Peyer's patch (tissue), 4 donors: ENCODE data around the gene ATP6V0A1. TPM values are rescaled to one million over a fixed set of nuclear protein-coding genes. Genes with fewer than 3 reads are reported as not detected.
"Not testable (repeated sequence)": the region's sequence is repeated elsewhere in the genome, so short reads cannot be mapped to it uniquely, and the experiment has no call there.

Experiments
- DNase-seq, 3 donors: peaks; one replicate each; pipeline ENCODE4 v3.0.0-alpha.2; 2017 to 2019
- H3K27ac ChIP-seq, 4 donors: fragments of 200-600 bp; sonication (generic); one replicate each; pipeline ENCODE4 v1.5.1; 2016 to 2019
- H3K27me3 ChIP-seq, 2 donors: fragments of 200-600 bp; sonication (generic); one replicate each; pipeline ENCODE4 v1.5.1; 2019
- H3K36me3 ChIP-seq, 3 donors: fragments of 200-600 bp; sonication (generic); one replicate each; pipeline ENCODE4 v1.5.1; 2016 to 2019
- H3K4me1 ChIP-seq, 4 donors: fragments of 200-600 bp; sonication (generic); one replicate each; pipeline ENCODE4 v1.5.1; 2016 to 2019
- H3K4me3 ChIP-seq, 4 donors: fragments of 200-600 bp; sonication (generic); 1 replicate in 3 of 4; 2 replicates in 1 of 4; pipeline ENCODE4 v1.5.1; 2016 to 2019; ENCODE audit warnings: mild to moderate bottlenecking in 1 of 4
- H3K9me3 ChIP-seq, 4 donors: fragments of 200-600 bp; sonication (generic); one replicate each; pipeline ENCODE4 v1.5.1; 2016 to 2019; ENCODE audit warnings: mild to moderate bottlenecking in 1 of 4
- POLR2A ChIP-seq, 2 donors: fragments of 450-650 bp; IDR thresholded peaks; one replicate each; pipeline ENCODE4 v1.5.1; 2017; ENCODE audit warnings: antibody characterized with exemption in 2 of 2, mild to moderate bottlenecking in 2 of 2, moderate library complexity in 2 of 2
- total RNA-seq, 4 donors: library from RNA; depleted of rRNA; stranded (reverse); fragments of >200 nt; gene quantifications; one replicate each; pipeline ENCODE4 v1.1.0, GENCODE V29; 2016
- TF ChIP-seq, protein P1 (sequence below), 6 experiments: fragments of 450-650 bp in 4 of 6; fragments of 200-600 bp in 2 of 6; sonication (generic) in 1 of 6; IDR thresholded peaks; one replicate each; pipeline ENCODE4 v1.5.1; 2017 to 2019; ENCODE audit warnings: antibody characterized with exemption in 6 of 6, mild to moderate bottlenecking in 3 of 6, moderate library complexity in 1 of 6

The ATP6V0A1 gene
- total RNA-seq, 4 donors from 2014 or later: 121 to 251 (median 204) TPM

DNA sequence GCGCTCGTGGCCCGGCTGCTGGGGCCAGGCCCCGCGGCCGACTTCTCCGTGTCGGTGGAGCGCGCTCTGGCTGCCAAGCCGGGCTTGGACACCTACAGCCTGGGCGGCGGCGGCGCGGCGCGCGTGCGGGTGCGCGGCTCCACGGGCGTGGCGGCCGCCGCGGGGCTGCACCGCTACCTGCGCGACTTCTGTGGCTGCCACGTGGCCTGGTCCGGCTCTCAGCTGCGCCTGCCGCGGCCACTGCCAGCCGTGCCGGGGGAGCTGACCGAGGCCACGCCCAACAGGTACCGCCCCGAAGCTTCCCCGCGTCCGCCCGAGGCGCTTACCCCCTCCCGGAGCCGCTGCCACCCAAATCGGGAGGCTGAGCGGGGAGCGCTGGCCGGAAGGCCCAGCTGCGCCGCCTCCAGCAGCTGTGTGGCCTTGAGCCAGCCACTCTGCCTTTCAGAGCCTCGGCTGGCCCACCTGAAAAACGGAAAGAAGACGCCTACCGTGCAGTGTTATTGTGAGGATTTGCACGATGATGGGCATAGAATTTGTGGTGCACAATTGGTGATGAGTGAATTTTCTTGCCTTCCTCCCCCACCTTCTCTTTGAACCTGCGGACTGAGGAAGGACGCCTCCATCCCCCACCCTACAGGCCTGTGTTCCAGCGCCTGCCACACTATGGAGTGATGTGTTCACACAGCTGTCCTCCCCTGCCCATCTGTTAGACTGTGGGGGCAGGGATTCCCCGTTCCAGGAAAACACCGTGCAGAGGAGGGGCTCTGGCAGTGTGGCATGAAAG is 77.9 kb downstream of the ATP6V0A1 start:
- peak; percentile 79 to 93 (median 86) for DNase-seq
- no peaks in the 10 kb centered on the region for H3K27me3 ChIP-seq
- H3K36me3 ChIP-seq: peaks cover 0 to 19% (median 0%) of the 10 kb centered on the region in 3 donors
- H3K4me3 ChIP-seq: peak overlapping the region; percentile 52 to 96 (median 78)
- peaks cover under 1 to 30% (median 9%) of the 10 kb centered on the region in 4 donors for H3K4me1 ChIP-seq
- peak overlapping the region; percentile 85 to 98 (median 88) for H3K27ac ChIP-seq
- H3K9me3 ChIP-seq: no peaks in the 10 kb centered on the region
- no peak for TF ChIP-seq POLR2A (IDR thresholded peaks at IDR 0.05)
- TF ChIP-seq, protein P1, sequence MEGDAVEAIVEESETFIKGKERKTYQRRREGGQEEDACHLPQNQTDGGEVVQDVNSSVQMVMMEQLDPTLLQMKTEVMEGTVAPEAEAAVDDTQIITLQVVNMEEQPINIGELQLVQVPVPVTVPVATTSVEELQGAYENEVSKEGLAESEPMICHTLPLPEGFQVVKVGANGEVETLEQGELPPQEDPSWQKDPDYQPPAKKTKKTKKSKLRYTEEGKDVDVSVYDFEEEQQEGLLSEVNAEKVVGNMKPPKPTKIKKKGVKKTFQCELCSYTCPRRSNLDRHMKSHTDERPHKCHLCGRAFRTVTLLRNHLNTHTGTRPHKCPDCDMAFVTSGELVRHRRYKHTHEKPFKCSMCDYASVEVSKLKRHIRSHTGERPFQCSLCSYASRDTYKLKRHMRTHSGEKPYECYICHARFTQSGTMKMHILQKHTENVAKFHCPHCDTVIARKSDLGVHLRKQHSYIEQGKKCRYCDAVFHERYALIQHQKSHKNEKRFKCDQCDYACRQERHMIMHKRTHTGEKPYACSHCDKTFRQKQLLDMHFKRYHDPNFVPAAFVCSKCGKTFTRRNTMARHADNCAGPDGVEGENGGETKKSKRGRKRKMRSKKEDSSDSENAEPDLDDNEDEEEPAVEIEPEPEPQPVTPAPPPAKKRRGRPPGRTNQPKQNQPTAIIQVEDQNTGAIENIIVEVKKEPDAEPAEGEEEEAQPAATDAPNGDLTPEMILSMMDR (IDR thresholded peaks at IDR 0.05): peak in 3 of 6 experiments; percentile 10 to 46 (median 22)

GRCh38 chr17:42537156-42537805 is 78.6 kb downstream of the ATP6V0A1 start:
- TF ChIP-seq, protein P1 (IDR thresholded peaks at IDR 0.05): no peak
- no peak for TF ChIP-seq POLR2A (IDR thresholded peaks at IDR 0.05)
- H3K27me3 ChIP-seq: no peaks in the 10 kb centered on the region
- H3K4me1 ChIP-seq: peaks cover 0 to 33% (median 9%) of the 10 kb centered on the region in 4 donors
- peaks cover 0 to 22% (median 0%) of the 10 kb centered on the region in 3 donors for H3K36me3 ChIP-seq
- DNase-seq: no peak
- H3K27ac ChIP-seq: peak overlapping the region; percentile 85 to 98 (median 88)
- H3K4me3 ChIP-seq: peak overlapping the region; percentile 52 to 96 (median 78)
- H3K9me3 ChIP-seq: no peaks in the 10 kb centered on the region

GRCh38 chr17:42537826-42538451 is 79.3 kb downstream of the ATP6V0A1 start:
- Histone ChIP-seq H3K4me3 (no peak overlapping the region), H3K27ac (no peak overlapping the region), H3K27me3 (no peaks in the 10 kb centered on the region)

GRCh38 chr17:42538482-42538881 is 79.8 kb downstream of the ATP6V0A1 start:
- H3K27me3 ChIP-seq: no peaks in the 10 kb centered on the region
- DNase-seq: no peak
- TF ChIP-seq, protein P1 (IDR thresholded peaks at IDR 0.05): no peak
- no peak for TF ChIP-seq POLR2A (IDR thresholded peaks at IDR 0.05)
- H3K27ac ChIP-seq: no peak overlapping the region
- H3K36me3 ChIP-seq: peaks cover 0 to 34% (median 0%) of the 10 kb centered on the region in 3 donors
- no peak overlapping the region for H3K4me3 ChIP-seq
- no peaks in the 10 kb centered on the region for H3K9me3 ChIP-seq
- peaks cover 0 to 37% (median 9%) of the 10 kb centered on the region in 4 donors for H3K4me1 ChIP-seq

More at GRCh38 chr17:42537826-42538451, 79.3 kb downstream of the ATP6V0A1 start:
- H3K4me1 ChIP-seq: peaks cover 0 to 37% (median 9%) of the 10 kb centered on the region in 4 donors
- TF ChIP-seq, protein P1 (IDR thresholded peaks at IDR 0.05): no peak
- TF ChIP-seq POLR2A (IDR thresholded peaks at IDR 0.05): no peak
- H3K36me3 ChIP-seq: peaks cover 0 to 28% (median 0%) of the 10 kb centered on the region in 3 donors
- DNase-seq: no peak
- H3K9me3 ChIP-seq: no peaks in the 10 kb centered on the region

DNA sequence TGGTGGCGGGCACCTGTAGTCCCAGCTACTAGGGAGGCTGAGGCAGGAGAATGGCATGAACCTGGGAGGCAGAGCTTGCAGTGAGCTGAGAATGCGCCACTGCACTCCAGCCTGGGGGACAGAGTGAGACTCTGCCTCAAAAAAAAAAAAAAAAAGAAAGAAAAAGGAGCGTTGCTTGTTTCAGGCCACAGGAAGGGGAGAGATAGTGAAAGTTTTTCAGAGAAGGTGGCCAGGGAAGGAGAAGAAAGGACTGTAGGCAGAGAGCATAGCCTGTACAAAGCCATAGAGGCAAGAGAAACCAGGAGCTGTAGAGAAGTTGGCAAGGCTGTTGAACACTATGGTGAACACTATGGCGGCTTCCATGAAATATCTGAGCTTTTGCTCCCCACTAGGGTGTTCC is 81.9 kb downstream of the ATP6V0A1 start:
- not testable (repeated sequence) for DNase-seq, H3K9me3 ChIP-seq, H3K4me3 ChIP-seq, H3K27me3 ChIP-seq
- Histone ChIP-seq H3K36me3 (peaks cover 0 to 40% (median 0%) of the 10 kb centered on the region in 3 donors), H3K4me1 (peaks cover 0 to 33% (median 8%) of the 10 kb centered on the region in 4 donors), H3K27ac (peak overlapping the region in 2 of 4 donors; percentile 79 to 80)
